Stimulated activated CD4-positive, alpha-beta T cell treated with anti-CD3 and anti-CD28 coated beads, Interleukin-1b, Interleukin-23, amount 100 ng/mL, for 1 hour (primary cell): ENCODE data around the gene HDAC2.
"Not testable (repeated sequence)": the region's sequence is repeated elsewhere in the genome, so short reads cannot be mapped to it uniquely, and the experiment has no call there.

Experiments
- DNase-seq, 2 donors: peaks; one replicate each; pipeline ENCODE4 v3.0.0-alpha.2; 2020; ENCODE audit warnings: low read depth in 2 of 2

Gene HDAC2

GRCh38 chr6:113971741-113972140 is 793 bp upstream of the HDAC2 start:
- no peak for DNase-seq

GRCh38 chr6:113969888-113970804 is 802 bp downstream of the HDAC2 start:
- no peak for DNase-seq

- no peak for DNase-seq
These were observed 2.5 kb downstream of the HDAC2 start for GRCh38 chr6:113968472-113968871.

- DNase-seq: no peak
These were observed 3.2 kb downstream of the HDAC2 start for GRCh38 chr6:113967777-113968176.

- no peak for DNase-seq
These were observed 10.2 kb downstream of the HDAC2 start for GRCh38 chr6:113960795-113961194.

- no peak for DNase-seq
These were observed 11.7 kb downstream of the HDAC2 start for GRCh38 chr6:113959235-113959634.

- DNase-seq: no peak
These were observed 16.3 kb downstream of the HDAC2 start for GRCh38 chr6:113954653-113955052.

- no peak for DNase-seq
These were observed 17.6 kb downstream of the HDAC2 start for GRCh38 chr6:113953346-113953745.

- no peak for DNase-seq
These were observed 21.4 kb downstream of the HDAC2 start for GRCh38 chr6:113949499-113949898.

GRCh38 chr6:113944701-113945100 is 26.2 kb downstream of the HDAC2 start:
- DNase-seq: no peak

- DNase-seq: no peak
These were observed 31.1 kb downstream of the HDAC2 start for GRCh38 chr6:113939825-113940224.

GRCh38 chr6:113936093-113936934 is 34.6 kb downstream of the HDAC2 start:
- DNase-seq: no peak

GRCh38 chr6:113934101-113934500 is 36.8 kb downstream of the HDAC2 start:
- no peak for DNase-seq

- DNase-seq: not testable (repeated sequence)
These were observed 39.0 kb downstream of the HDAC2 start for GRCh38 chr6:113931907-113932306.

GRCh38 chr6:113930183-113930582 is 40.8 kb downstream of the HDAC2 start:
- no peak for DNase-seq

GRCh38 chr6:113927001-113927400 is 43.9 kb downstream of the HDAC2 start:
- no peak for DNase-seq

- no peak for DNase-seq
These were observed 45.6 kb downstream of the HDAC2 start for GRCh38 chr6:113925378-113925777.

- no peak for DNase-seq
These were observed 46.6 kb downstream of the HDAC2 start for GRCh38 chr6:113924312-113924723.

GRCh38 chr6:113923526-113923925 is 47.4 kb downstream of the HDAC2 start:
- DNase-seq: no peak

- no peak for DNase-seq
These were observed 49.5 kb downstream of the HDAC2 start for GRCh38 chr6:113921299-113921904.

- no peak for DNase-seq
These were observed 50.2 kb downstream of the HDAC2 start for GRCh38 chr6:113920663-113921267.

- DNase-seq: not testable (repeated sequence)
These were observed 60.7 kb downstream of the HDAC2 start for GRCh38 chr6:113910285-113910684.
